Rectal smooth muscle tissue (tissue), 1 donor: ENCODE measurements around the gene MAP3K9.
"Not testable (repeated sequence)": the region's sequence is repeated elsewhere in the genome, so short reads cannot be mapped to it uniquely, and the experiment has no call there.

Source experiments
- H3K27ac ChIP-seq: one replicate; pipeline ENCODE4 v1.7.0; 2013; ENCODE audit warnings: low read depth, low read length, inconsistent platforms
- H3K27me3 ChIP-seq: one replicate; pipeline ENCODE4 v1.7.0; 2013; ENCODE audit warnings: low read length; ENCODE audit not compliant: control insufficient read depth, insufficient read depth
- H3K36me3 ChIP-seq: one replicate; pipeline ENCODE4 v1.7.0; 2013; ENCODE audit warnings: low read length; ENCODE audit not compliant: control insufficient read depth, insufficient read depth
- H3K4me1 ChIP-seq: one replicate; pipeline ENCODE4 v1.7.0; 2013; ENCODE audit warnings: low read length; ENCODE audit not compliant: control insufficient read depth, insufficient read depth
- H3K4me3 ChIP-seq: one replicate; pipeline ENCODE4 v1.7.0; 2013; ENCODE audit warnings: low read length
- H3K9ac ChIP-seq: one replicate; pipeline ENCODE4 v1.7.0; 2013; ENCODE audit warnings: low read length

MAP3K9 gene

DNA sequence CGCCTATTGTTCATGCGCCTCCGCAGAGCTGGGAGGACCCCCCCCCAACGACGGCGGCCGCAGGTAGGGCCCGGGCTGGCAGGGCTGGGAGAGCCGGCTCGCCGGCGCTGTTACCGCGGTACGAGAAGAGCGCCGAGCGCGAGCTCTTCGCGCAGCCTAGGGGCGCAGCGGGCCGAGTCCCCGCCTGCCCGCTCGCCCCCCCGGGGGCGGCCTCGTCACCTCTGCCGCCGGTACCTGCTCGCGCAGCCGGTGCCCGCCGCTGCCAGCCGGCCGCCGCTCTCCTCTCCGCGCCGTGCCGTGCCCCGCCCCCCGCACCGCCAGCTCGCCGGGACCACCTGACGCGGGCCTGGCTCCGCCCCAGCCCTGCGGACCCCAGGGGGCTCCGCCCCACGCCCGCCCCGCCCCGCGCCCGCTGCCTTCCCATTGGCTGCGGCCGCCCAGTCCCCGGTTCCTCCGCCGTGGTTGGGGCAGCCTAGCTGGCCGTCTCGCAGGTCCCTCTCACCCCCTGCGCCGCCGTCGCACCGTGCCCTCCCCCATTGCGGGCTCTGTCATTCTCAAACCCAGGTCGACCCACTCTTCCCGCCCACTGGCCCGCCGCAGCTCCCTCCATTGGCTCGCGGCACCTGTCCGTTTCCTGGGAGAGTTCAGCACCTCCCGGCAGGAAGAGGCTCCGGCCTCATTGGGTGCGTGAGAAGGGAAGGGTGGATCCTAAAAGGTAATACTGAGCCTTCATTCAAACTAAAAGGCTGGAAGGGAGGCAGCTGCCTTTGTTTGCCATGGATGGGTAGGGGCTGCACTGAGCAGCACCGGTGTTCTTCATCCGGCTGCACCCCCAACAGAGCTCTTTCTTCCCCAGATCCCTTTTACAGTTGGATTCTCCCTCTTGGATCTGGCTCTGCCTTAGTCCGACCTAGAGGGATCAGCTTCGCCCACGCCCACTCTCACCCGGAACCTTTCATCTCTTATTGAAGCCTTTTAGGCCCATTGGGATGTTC, at the start of gene MAP3K9:
TSS of gene MAP3K9 (minus strand) at position 289 of the 995 bp plus-strand sequence. CDS start 342 bp downstream, outside the sequence.
- peaks cover 5% of the 10 kb centered on the region for H3K27me3 ChIP-seq
- no peak within 1 kb of the TSS for H3K9ac ChIP-seq
- H3K4me3 ChIP-seq = peak within 1 kb of the TSS; percentile 59
- no peaks in the 10 kb centered on the region for H3K4me1 ChIP-seq
- no peak within 1 kb of the TSS for H3K27ac ChIP-seq
- H3K36me3 ChIP-seq = no peaks in the 10 kb centered on the region

DNA sequence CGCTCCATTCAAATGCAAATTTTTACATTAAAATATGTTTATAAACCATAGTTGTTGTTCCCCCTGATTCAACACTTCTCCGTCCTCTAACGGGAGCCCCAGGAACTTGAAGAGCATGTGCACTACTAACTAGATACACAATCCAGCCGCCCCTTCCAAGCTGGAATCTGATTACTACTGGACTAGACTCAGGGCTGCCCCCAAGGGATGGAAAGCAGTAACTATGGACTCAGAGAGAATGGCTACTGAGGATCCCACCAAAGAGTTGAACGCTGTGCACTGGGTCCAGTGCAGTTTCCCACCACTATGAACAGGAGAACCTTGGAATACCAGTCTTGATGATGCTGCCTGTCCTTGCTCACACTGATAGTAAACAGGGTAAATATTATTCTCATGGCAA, 49.3 kb upstream of the MAP3K9 start:
- Histone ChIP-seq H3K27ac (no peak overlapping the region), H3K27me3 (no peaks in the 10 kb centered on the region), H3K4me1 (no peaks in the 10 kb centered on the region), H3K9ac (no peak overlapping the region), H3K4me3 (no peak overlapping the region), H3K36me3 (no peaks in the 10 kb centered on the region)

DNA sequence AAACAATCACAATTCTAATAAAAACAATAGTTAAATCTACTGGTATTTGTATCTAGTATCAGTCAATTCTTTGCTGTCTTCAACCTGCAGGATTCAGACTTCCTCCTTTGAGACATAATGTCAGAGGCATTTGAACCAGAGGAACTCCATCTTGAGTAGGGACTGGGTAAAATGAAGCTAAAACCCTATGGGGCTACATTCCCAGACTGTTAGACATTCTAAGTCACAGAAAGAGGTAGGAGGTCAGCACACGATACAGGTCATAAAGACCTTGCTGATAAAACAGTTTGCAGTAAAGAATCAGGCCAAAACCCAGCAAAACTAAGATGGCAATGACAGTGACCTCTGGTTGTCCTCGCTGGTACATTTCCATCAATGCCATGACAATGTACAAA, 48.2 kb upstream of the MAP3K9 start:
- H3K27me3 ChIP-seq = no peaks in the 10 kb centered on the region
- no peaks in the 10 kb centered on the region for H3K4me1 ChIP-seq
- H3K27ac ChIP-seq = no peak overlapping the region
- no peak overlapping the region for H3K4me3 ChIP-seq
- no peaks in the 10 kb centered on the region for H3K36me3 ChIP-seq
- H3K9ac ChIP-seq = no peak overlapping the region

GRCh38 chr14:70856851-70857495, 47.7 kb upstream of the MAP3K9 start:
- H3K4me1 ChIP-seq = no peaks in the 10 kb centered on the region
- no peak overlapping the region for H3K27ac ChIP-seq
- H3K27me3 ChIP-seq = no peaks in the 10 kb centered on the region
- H3K9ac ChIP-seq = no peak overlapping the region
- H3K36me3 ChIP-seq = no peaks in the 10 kb centered on the region
- H3K4me3 ChIP-seq = no peak overlapping the region

DNA sequence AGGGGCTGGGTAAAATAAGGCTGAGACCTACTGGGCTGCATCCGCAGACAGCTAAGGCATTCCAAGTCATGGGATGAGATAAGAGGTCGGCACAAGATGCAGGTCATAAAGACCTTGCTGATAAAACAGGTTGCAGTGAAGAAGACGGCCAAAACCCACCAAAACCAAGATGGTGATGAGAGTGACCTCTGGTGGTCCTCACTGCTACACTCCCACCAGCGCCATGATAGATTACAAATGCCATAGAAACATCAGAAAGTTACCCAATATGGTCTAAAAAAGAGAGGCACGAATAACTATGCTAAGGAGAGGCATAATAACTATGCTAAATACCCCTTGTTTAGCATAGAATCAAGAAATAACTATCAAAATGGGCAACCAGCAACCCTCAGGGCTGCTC, 46.2 kb upstream of the MAP3K9 start:
- no peak overlapping the region for H3K9ac ChIP-seq
- no peaks in the 10 kb centered on the region for H3K36me3 ChIP-seq
- no peaks in the 10 kb centered on the region for H3K4me1 ChIP-seq
- H3K4me3 ChIP-seq = no peak overlapping the region
- no peaks in the 10 kb centered on the region for H3K27me3 ChIP-seq
- no peak overlapping the region for H3K27ac ChIP-seq

- H3K4me3 ChIP-seq, H3K27me3 ChIP-seq, H3K9ac ChIP-seq, H3K4me1 ChIP-seq, H3K36me3 ChIP-seq, H3K27ac ChIP-seq: not testable (repeated sequence)
Measured at GRCh38 chr14:70853658-70854057, 44.3 kb upstream of the MAP3K9 start.

GRCh38 chr14:70847406-70848090, 38.2 kb upstream of the MAP3K9 start:
- Histone ChIP-seq H3K9ac (no peak overlapping the region), H3K4me3 (no peak overlapping the region), H3K4me1 (no peaks in the 10 kb centered on the region), H3K27ac (no peak overlapping the region), H3K36me3 (no peaks in the 10 kb centered on the region), H3K27me3 (no peaks in the 10 kb centered on the region)

DNA sequence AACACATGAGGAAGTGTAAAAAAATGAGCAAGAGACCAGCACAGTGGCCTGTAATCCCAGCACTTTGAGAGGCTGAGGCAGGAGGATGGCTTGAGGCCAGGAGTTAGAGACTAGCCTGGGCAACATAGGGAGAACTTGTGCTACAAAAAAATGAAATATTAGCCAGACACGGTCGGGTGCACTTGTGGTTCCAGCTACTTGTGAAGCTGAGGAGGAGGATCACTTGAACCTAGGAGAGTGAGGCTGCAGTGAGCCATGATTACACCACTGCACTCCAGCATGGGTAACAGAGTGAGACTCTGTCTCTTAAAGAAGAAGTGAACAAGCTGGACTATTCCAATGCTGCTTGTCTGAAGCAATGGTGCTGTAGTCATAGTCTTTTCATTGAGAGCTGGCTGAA, 36.3 kb upstream of the MAP3K9 start:
- H3K4me1 ChIP-seq = no peaks in the 10 kb centered on the region
- no peak overlapping the region for H3K9ac ChIP-seq
- no peaks in the 10 kb centered on the region for H3K27me3 ChIP-seq
- H3K4me3 ChIP-seq = no peak overlapping the region
- H3K36me3 ChIP-seq = no peaks in the 10 kb centered on the region
- no peak overlapping the region for H3K27ac ChIP-seq

DNA sequence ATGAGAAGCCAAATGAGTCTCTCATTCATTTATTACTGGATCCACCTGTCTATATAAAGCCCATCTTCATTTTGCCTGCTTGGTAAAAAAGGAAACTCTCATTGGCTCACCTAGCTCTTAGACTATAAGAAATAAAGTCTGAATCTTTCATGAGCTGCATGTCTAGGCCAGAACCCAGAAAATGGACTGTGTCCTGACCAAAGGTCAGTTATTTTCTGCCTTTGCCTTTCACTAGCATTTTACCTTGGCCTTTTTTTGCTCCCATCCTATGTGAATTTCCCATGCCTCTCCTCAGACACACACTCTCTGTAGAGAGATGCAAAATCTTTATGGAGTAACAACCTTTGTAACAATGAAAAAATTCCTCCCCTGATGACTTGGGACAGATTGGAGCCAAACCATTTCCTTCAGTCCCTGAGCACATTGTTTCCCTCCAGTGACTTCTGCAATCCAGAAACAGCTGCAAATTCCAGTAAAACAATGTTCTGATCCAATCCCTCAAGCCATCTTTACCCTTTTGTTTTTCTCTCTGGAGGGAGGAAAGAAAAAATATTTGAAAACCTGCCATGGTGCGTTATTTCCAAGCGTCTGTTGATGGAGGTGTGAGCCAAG, 33.6 kb upstream of the MAP3K9 start:
- Histone ChIP-seq H3K36me3 (no peaks in the 10 kb centered on the region), H3K4me1 (no peaks in the 10 kb centered on the region), H3K27me3 (no peaks in the 10 kb centered on the region), H3K27ac (no peak overlapping the region), H3K9ac (no peak overlapping the region), H3K4me3 (no peak overlapping the region)

DNA sequence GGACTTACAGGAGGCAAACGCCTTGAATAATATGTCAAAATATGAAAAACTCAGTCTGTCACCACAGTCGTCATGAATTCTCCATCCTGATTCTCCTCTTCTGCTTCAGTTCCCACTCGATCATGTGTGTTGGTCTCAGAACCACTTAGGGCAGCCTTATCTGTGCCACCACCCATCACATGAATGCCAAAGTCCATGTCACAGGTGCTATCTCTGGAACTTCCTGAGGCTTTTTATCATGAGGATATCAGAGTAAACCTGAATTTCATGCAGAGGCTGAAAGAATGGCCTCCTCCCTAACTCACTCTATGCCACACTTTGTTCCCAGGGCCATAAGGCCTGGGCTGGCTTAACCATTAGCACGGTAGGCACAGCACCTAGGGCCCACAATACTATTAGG, 28.8 kb upstream of the MAP3K9 start:
- Histone ChIP-seq H3K36me3 (no peaks in the 10 kb centered on the region), H3K27ac (no peak overlapping the region), H3K4me1 (no peaks in the 10 kb centered on the region), H3K27me3 (no peaks in the 10 kb centered on the region), H3K4me3 (no peak overlapping the region), H3K9ac (no peak overlapping the region)

- H3K36me3 ChIP-seq = no peaks in the 10 kb centered on the region
- no peak overlapping the region for H3K27ac ChIP-seq
- H3K27me3 ChIP-seq = no peaks in the 10 kb centered on the region
- no peaks in the 10 kb centered on the region for H3K4me1 ChIP-seq
- no peak overlapping the region for H3K4me3 ChIP-seq
- H3K9ac ChIP-seq = no peak overlapping the region
Measured at GRCh38 chr14:70836946-70837345, 27.6 kb upstream of the MAP3K9 start.

GRCh38 chr14:70833884-70834283, 24.6 kb upstream of the MAP3K9 start:
- Histone ChIP-seq H3K4me3 (no peak overlapping the region), H3K27ac (no peak overlapping the region), H3K9ac (no peak overlapping the region), H3K36me3 (no peaks in the 10 kb centered on the region), H3K4me1 (no peaks in the 10 kb centered on the region), H3K27me3 (no peaks in the 10 kb centered on the region)
